Mesothelial cell of epicardium (in vitro differentiated cells): ENCODE results near the gene CTTN. TPM values are rescaled to one million over a fixed set of nuclear protein-coding genes. Genes with fewer than 3 reads are reported as not detected.

ENCODE experiments used
- DNase-seq, 2 experiments: peaks; one replicate each; pipeline ENCODE4 v3.0.0; 2021; ENCODE audit warnings: low spot score in 2 of 2; ENCODE audit not compliant: unreplicated experiment in 2 of 2
- H3K27ac Mint-ChIP-seq: 2 replicates; pipeline ENCODE4 v1.8.0; 2021; ENCODE audit warnings: mixed read lengths
- H3K27me3 Mint-ChIP-seq: 2 replicates; pipeline ENCODE4 v1.8.0; 2021; ENCODE audit warnings: low read depth, mixed read lengths
- H3K36me3 Mint-ChIP-seq: 2 replicates; pipeline ENCODE4 v1.8.0; 2021; ENCODE audit warnings: mixed read lengths
- H3K4me1 Mint-ChIP-seq: 2 replicates; pipeline ENCODE4 v1.8.0; 2021; ENCODE audit warnings: mixed read lengths
- H3K4me3 Mint-ChIP-seq: 2 replicates; pipeline ENCODE4 v1.8.0; 2021; ENCODE audit warnings: mild to moderate bottlenecking, moderate library complexity, mixed read lengths
- H3K9me3 Mint-ChIP-seq: 2 replicates; pipeline ENCODE4 v1.8.0; 2021; ENCODE audit warnings: mixed read lengths
- CTCF ChIP-seq: fragments of 200-600 bp; sonication (generic); IDR thresholded peaks from one replicate; pipeline ENCODE4 v1.5.0; 2021; ENCODE audit warnings: antibody characterized with exemption; ENCODE audit not compliant: unreplicated experiment
- total RNA-seq: library from RNA; stranded (reverse); gene quantifications from 3 replicates; pipeline ENCODE4 v1.2.1, GENCODE V29; 2021

Gene CTTN
- total RNA-seq, 1 donor from 2014 or later = 318 TPM

DNA sequence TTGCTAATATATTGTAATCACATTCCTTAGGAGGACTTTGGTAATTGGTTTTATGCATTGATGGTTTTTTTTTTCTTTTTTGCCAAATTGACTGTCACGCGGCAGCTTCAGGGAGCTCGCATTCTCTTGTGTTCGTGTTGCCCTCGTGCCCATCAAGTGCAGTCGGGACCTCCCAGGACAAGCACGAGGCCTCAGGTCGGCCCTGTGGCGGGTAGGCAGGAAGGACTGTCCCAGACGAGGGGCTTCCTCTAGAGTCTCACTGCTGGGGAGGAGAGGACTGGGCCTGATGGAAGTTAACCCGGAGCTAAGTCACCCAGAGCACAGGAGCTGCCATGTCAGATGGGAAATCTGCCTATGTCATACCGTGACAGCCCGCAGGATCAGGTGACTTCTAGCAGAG, 37.0 kb downstream of the CTTN start:
- no peaks in the 10 kb centered on the region for H3K9me3 Mint-ChIP-seq
- DNase-seq = no peak
- H3K4me3 Mint-ChIP-seq = no peak overlapping the region
- no peaks in the 10 kb centered on the region for H3K4me1 Mint-ChIP-seq
- no peaks in the 10 kb centered on the region for H3K27me3 Mint-ChIP-seq
- peaks cover 57% of the 10 kb centered on the region for H3K36me3 Mint-ChIP-seq
- H3K27ac Mint-ChIP-seq = no peak overlapping the region
- no peak for TF ChIP-seq CTCF

- DNase-seq = no peak
- H3K4me3 Mint-ChIP-seq = no peak overlapping the region
- H3K9me3 Mint-ChIP-seq = no peaks in the 10 kb centered on the region
- no peaks in the 10 kb centered on the region for H3K4me1 Mint-ChIP-seq
- peaks cover 53% of the 10 kb centered on the region for H3K36me3 Mint-ChIP-seq
- H3K27ac Mint-ChIP-seq = no peak overlapping the region
- no peaks in the 10 kb centered on the region for H3K27me3 Mint-ChIP-seq
- TF ChIP-seq CTCF = no peak
Observed at GRCh38 chr11:70435765-70436500, 37.6 kb downstream of the CTTN start.

GRCh38 chr11:70436501-70436860, 38.2 kb downstream of the CTTN start:
- Mint-ChIP-seq H3K4me1 (no peaks in the 10 kb centered on the region), H3K9me3 (no peaks in the 10 kb centered on the region), H3K27ac (no peak overlapping the region), H3K4me3 (no peak overlapping the region), H3K27me3 (no peaks in the 10 kb centered on the region), H3K36me3 (peaks cover 53% of the 10 kb centered on the region)
- TF ChIP-seq CTCF = no peak
- no peak for DNase-seq

DNA sequence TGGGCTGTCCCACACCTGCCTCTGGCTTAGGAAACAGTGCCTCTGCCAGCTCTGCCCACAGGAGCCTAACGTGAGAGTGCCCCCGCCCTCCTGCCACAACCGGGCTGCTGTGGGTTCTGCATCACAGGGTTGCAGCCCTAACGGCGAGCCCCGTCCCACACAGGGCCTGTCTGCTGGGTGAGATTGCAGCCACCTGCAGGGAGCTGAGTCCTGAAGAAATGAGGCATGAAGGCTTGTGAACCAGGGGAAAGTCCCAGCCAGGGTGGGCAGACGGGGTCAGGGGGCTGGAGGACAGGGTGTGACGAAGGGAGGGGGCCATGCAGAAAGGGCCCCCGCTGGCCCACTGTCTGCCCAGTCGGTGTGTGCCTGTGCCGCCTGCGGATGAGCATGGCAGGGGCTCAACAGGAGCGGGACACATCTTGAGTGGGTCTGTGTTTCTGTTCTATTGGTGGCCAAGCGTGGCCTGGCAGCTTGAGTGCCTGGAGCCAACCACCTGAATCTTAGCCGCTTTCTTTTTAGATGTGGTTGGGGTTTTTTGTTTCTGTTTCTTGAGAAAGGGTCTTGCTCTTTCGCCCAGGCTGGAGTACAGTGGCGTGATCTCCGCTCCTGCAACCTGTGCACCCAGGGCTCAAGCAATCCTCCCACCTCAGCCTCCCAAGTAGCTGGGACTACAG, 38.9 kb downstream of the CTTN start:
- Mint-ChIP-seq H3K27ac (no peak overlapping the region), H3K4me1 (no peaks in the 10 kb centered on the region), H3K9me3 (no peaks in the 10 kb centered on the region), H3K4me3 (no peak overlapping the region), H3K36me3 (peaks cover 48% of the 10 kb centered on the region), H3K27me3 (no peaks in the 10 kb centered on the region)
- no peak for TF ChIP-seq CTCF
- no peak for DNase-seq

DNA sequence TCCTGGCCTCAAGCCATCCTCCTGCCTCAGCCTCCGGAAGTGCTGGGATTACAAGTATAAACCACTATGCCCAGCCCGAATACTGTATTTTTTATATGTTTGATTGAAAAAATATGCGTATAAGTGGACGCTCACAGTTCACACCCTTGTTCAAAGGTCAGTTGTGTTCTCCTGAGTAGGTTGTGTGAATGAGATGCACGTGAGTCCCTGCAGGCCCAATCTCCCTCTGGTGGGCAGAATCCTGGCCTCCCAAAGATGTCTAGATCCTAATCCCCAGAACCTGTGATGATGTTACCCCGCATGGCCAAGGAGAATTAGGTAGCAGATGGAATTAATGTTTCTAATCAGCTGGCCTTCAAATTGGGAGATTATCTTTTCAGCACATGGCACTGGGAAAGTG, 41.9 kb downstream of the CTTN start:
- Mint-ChIP-seq H3K4me3 (no peak overlapping the region), H3K4me1 (no peaks in the 10 kb centered on the region), H3K27me3 (no peaks in the 10 kb centered on the region), H3K27ac (no peak overlapping the region), H3K36me3 (peaks cover 34% of the 10 kb centered on the region), H3K9me3 (no peaks in the 10 kb centered on the region)
- no peak for TF ChIP-seq CTCF
- no peak for DNase-seq
